Peyer's patch (tissue), 4 donors: Measurements from ENCODE around the gene REPIN1.

Experiments used
- POLR2A ChIP-seq, 2 donors: fragments of 450-650 bp; IDR thresholded peaks; one replicate each; pipeline ENCODE4 v1.5.1; 2017; ENCODE audit warnings: antibody characterized with exemption in 2 of 2, mild to moderate bottlenecking in 2 of 2, moderate library complexity in 2 of 2
- TF ChIP-seq, protein P1 (sequence below), 6 experiments: fragments of 450-650 bp in 4 of 6; fragments of 200-600 bp in 2 of 6; sonication (generic) in 1 of 6; IDR thresholded peaks; one replicate each; pipeline ENCODE4 v1.5.1; 2017 to 2019; ENCODE audit warnings: antibody characterized with exemption in 6 of 6, mild to moderate bottlenecking in 3 of 6, moderate library complexity in 1 of 6

- TF ChIP-seq, protein P1, sequence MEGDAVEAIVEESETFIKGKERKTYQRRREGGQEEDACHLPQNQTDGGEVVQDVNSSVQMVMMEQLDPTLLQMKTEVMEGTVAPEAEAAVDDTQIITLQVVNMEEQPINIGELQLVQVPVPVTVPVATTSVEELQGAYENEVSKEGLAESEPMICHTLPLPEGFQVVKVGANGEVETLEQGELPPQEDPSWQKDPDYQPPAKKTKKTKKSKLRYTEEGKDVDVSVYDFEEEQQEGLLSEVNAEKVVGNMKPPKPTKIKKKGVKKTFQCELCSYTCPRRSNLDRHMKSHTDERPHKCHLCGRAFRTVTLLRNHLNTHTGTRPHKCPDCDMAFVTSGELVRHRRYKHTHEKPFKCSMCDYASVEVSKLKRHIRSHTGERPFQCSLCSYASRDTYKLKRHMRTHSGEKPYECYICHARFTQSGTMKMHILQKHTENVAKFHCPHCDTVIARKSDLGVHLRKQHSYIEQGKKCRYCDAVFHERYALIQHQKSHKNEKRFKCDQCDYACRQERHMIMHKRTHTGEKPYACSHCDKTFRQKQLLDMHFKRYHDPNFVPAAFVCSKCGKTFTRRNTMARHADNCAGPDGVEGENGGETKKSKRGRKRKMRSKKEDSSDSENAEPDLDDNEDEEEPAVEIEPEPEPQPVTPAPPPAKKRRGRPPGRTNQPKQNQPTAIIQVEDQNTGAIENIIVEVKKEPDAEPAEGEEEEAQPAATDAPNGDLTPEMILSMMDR (IDR thresholded peaks at IDR 0.05), result no peak
- TF ChIP-seq POLR2A (IDR thresholded peaks at IDR 0.05), result no peak
These were observed 7.2 kb upstream of the REPIN1 start for GRCh38 chr7:150361402-150361801.
